WI38 (cell line): ENCODE data around the gene FRRS1.
"Not testable (repeated sequence)": the region's sequence is repeated elsewhere in the genome, so short reads cannot be mapped to it uniquely, and the experiment has no call there.

Experiments used
- H3K4me3 ChIP-seq: 2 replicates; pipeline ENCODE4 v1.5.1; 2011; ENCODE audit warnings: low read depth, mild to moderate bottlenecking, control low read depth, low read length
- CTCF ChIP-seq: IDR thresholded peaks from 2 replicates; pipeline ENCODE4 v1.5.1; 2012; ENCODE audit warnings: low read depth, mild to moderate bottlenecking, control low read depth, low read length

FRRS1 gene

GRCh38 chr1:99766378-99766800 is at the start of gene FRRS1:
Gene FRRS1 (minus strand): TSS chr1:99766635. CDS start chr1:99748768, 17,867 bp downstream.
- H3K4me3 ChIP-seq, result peak within 1 kb of the TSS; percentile 52
- TF ChIP-seq CTCF, result no peak

- no peak for TF ChIP-seq CTCF
- no peak overlapping the region for H3K4me3 ChIP-seq
Measured at GRCh38 chr1:99814373-99814900, 48.0 kb upstream of the FRRS1 start.

GRCh38 chr1:99811747-99812146 is 45.3 kb upstream of the FRRS1 start:
- TF ChIP-seq CTCF, result no peak
- H3K4me3 ChIP-seq, result no peak overlapping the region

- no peak overlapping the region for H3K4me3 ChIP-seq
- TF ChIP-seq CTCF, result no peak
Measured at GRCh38 chr1:99811075-99811474, 44.6 kb upstream of the FRRS1 start.

GRCh38 chr1:99808391-99809115 is 42.1 kb upstream of the FRRS1 start:
- no peak overlapping the region for H3K4me3 ChIP-seq
- no peak for TF ChIP-seq CTCF

GRCh38 chr1:99806882-99807281 is 40.4 kb upstream of the FRRS1 start:
- no peak for TF ChIP-seq CTCF
- H3K4me3 ChIP-seq, result no peak overlapping the region

GRCh38 chr1:99801584-99801983 is 35.1 kb upstream of the FRRS1 start:
- no peak for TF ChIP-seq CTCF

GRCh38 chr1:99793861-99794260 is 27.4 kb upstream of the FRRS1 start:
- H3K4me3 ChIP-seq, result not testable (repeated sequence)

More at GRCh38 chr1:99801584-99801983, 35.1 kb upstream of the FRRS1 start:
- H3K4me3 ChIP-seq, result no peak overlapping the region
